Chondrocyte (in vitro differentiated cells): Measurements from ENCODE around the gene TPO. TPM values are rescaled to one million over a fixed set of nuclear protein-coding genes. Genes with fewer than 3 reads are reported as not detected.

ENCODE experiments used
- DNase-seq: peaks from one replicate; pipeline ENCODE4 v3.0.0; 2021; ENCODE audit warnings: mixed read lengths, low spot score
- H3K27ac Mint-ChIP-seq: one replicate; pipeline ENCODE4 v1.8.0; 2021; ENCODE audit warnings: mild to moderate bottlenecking, moderate library complexity, mixed read lengths; ENCODE audit not compliant: unreplicated experiment
- H3K27me3 Mint-ChIP-seq: 2 replicates; pipeline ENCODE4 v1.8.0; 2021; ENCODE audit warnings: low read depth, mixed read lengths
- H3K36me3 Mint-ChIP-seq: 2 replicates; pipeline ENCODE4 v1.8.0; 2021; ENCODE audit warnings: low read depth, mixed read lengths
- H3K4me1 Mint-ChIP-seq: 2 replicates; pipeline ENCODE4 v1.8.0; 2021; ENCODE audit warnings: low read depth, mild to moderate bottlenecking, mixed read lengths
- H3K4me3 Mint-ChIP-seq: one replicate; pipeline ENCODE4 v1.8.0; 2021; ENCODE audit warnings: mild to moderate bottlenecking, moderate library complexity, mixed read lengths; ENCODE audit not compliant: unreplicated experiment
- H3K9me3 Mint-ChIP-seq: 2 replicates; pipeline ENCODE4 v1.8.0; 2021; ENCODE audit warnings: low read depth, mixed read lengths
- CTCF ChIP-seq: fragments of 200-600 bp; sonication (generic); IDR thresholded peaks from 2 replicates; pipeline ENCODE4 v1.5.0; 2021; ENCODE audit warnings: antibody characterized with exemption, mild to moderate bottlenecking, moderate library complexity
- total RNA-seq: library from RNA; stranded (reverse); gene quantifications from 3 replicates; pipeline ENCODE4 v1.2.1, GENCODE V29; 2021

TPO gene
- total RNA-seq, 1 donor from 2014 or later, result not detected

- Mint-ChIP-seq H3K9me3 (no peaks in the 10 kb centered on the region), H3K4me1 (no peaks in the 10 kb centered on the region), H3K27me3 (peaks cover 5% of the 10 kb centered on the region), H3K4me3 (no peak overlapping the region), H3K27ac (no peak overlapping the region), H3K36me3 (no peaks in the 10 kb centered on the region)
- no peak for DNase-seq
- no peak for TF ChIP-seq CTCF
Observed at GRCh38 chr2:1397350-1397749, 15.9 kb upstream of the TPO start.

GRCh38 chr2:1398191-1398590, 15.1 kb upstream of the TPO start:
- no peaks in the 10 kb centered on the region for H3K4me1 Mint-ChIP-seq
- H3K4me3 Mint-ChIP-seq, result no peak overlapping the region
- no peaks in the 10 kb centered on the region for H3K36me3 Mint-ChIP-seq
- no peaks in the 10 kb centered on the region for H3K9me3 Mint-ChIP-seq
- H3K27ac Mint-ChIP-seq, result no peak overlapping the region
- no peak for DNase-seq
- TF ChIP-seq CTCF, result no peak
- peaks cover 5% of the 10 kb centered on the region for H3K27me3 Mint-ChIP-seq

GRCh38 chr2:1400943-1401735, 12.1 kb upstream of the TPO start:
- no peak for TF ChIP-seq CTCF
- DNase-seq, result no peak
- H3K27me3 Mint-ChIP-seq, result peaks cover 5% of the 10 kb centered on the region
- H3K27ac Mint-ChIP-seq, result no peak overlapping the region
- H3K36me3 Mint-ChIP-seq, result no peaks in the 10 kb centered on the region
- H3K9me3 Mint-ChIP-seq, result no peaks in the 10 kb centered on the region
- no peak overlapping the region for H3K4me3 Mint-ChIP-seq
- H3K4me1 Mint-ChIP-seq, result no peaks in the 10 kb centered on the region

- Mint-ChIP-seq H3K4me3 (no peak overlapping the region), H3K4me1 (no peaks in the 10 kb centered on the region), H3K9me3 (no peaks in the 10 kb centered on the region), H3K27me3 (peaks cover 9% of the 10 kb centered on the region), H3K27ac (no peak overlapping the region), H3K36me3 (no peaks in the 10 kb centered on the region)
- DNase-seq, result no peak
- TF ChIP-seq CTCF, result no peak
Observed at GRCh38 chr2:1402064-1402463, 11.2 kb upstream of the TPO start.

GRCh38 chr2:1403565-1403964, 9.7 kb upstream of the TPO start:
- Mint-ChIP-seq H3K27ac (no peak overlapping the region), H3K27me3 (peaks cover 12% of the 10 kb centered on the region), H3K9me3 (no peaks in the 10 kb centered on the region), H3K36me3 (no peaks in the 10 kb centered on the region), H3K4me1 (no peaks in the 10 kb centered on the region), H3K4me3 (no peak overlapping the region)
- no peak for DNase-seq
- TF ChIP-seq CTCF, result no peak
